IPS-20b (cell line): ENCODE results near the gene SEMA3F.

ENCODE experiments used
- H3K27ac ChIP-seq: one replicate; pipeline ENCODE4 v1.5.1; 2013; ENCODE audit warnings: low read length
- H3K27me3 ChIP-seq: 2 replicates; pipeline ENCODE4 v1.6.1; 2013; ENCODE audit warnings: mild to moderate bottlenecking, low read length, inconsistent platforms; ENCODE audit not compliant: insufficient read depth
- H3K36me3 ChIP-seq: 2 replicates; pipeline ENCODE4 v1.6.1; 2013; ENCODE audit warnings: low read depth, mild to moderate bottlenecking, inconsistent platforms, low read length, moderate library complexity; ENCODE audit not compliant: insufficient read depth
- H3K4me1 ChIP-seq: 2 replicates; pipeline ENCODE4 v1.6.1; 2013; ENCODE audit warnings: mild to moderate bottlenecking, control low read depth, inconsistent platforms, low read length, moderate library complexity; ENCODE audit not compliant: insufficient read depth
- H3K4me3 ChIP-seq: 2 replicates; pipeline ENCODE4 v1.5.1; 2013; ENCODE audit warnings: mild to moderate bottlenecking, low read length, inconsistent platforms
- H3K9ac ChIP-seq: 2 replicates; pipeline ENCODE4 v1.6.1; 2013; ENCODE audit warnings: low read depth, mild to moderate bottlenecking, inconsistent platforms, low read length, moderate library complexity
- H3K9me3 ChIP-seq: 2 replicates; pipeline ENCODE4 v1.6.1; 2013; ENCODE audit warnings: mild to moderate bottlenecking, low read depth, low read length, inconsistent platforms; ENCODE audit not compliant: insufficient read depth

Gene SEMA3F

DNA sequence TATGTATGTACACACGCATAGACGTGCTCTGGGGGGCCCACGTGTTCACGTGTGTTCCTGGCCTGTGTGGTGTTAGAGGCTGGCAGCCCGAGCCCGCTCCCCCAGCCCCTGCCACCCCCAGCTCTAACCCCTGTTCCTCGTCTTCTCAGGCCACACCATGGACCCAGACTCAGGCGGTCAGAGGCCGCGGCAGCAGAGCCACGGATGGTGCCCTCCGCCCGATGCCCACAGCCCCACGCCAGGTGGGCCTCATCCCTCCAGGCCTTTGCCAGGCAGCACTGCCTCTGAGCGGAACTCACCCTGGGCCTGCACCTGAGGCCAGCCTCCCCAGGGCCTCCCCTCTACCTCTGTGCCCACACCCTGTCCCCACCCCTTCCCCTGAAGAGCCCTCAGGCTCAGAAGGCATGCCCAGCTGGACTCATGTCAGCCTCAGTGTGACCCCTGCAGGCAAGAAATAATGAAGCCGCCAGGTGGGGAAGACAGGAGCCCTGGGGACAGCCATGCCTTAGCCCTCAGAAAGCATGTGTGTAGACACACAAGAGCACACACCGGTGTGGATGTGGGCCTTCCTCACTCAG lies 19.9 kb downstream of the SEMA3F start:
- Histone ChIP-seq H3K36me3 (peaks cover 38% of the 10 kb centered on the region), H3K4me1 (no peaks in the 10 kb centered on the region), H3K9ac (no peak overlapping the region), H3K27me3 (no peaks in the 10 kb centered on the region), H3K27ac (no peak overlapping the region), H3K9me3 (no peaks in the 10 kb centered on the region), H3K4me3 (no peak overlapping the region)

DNA sequence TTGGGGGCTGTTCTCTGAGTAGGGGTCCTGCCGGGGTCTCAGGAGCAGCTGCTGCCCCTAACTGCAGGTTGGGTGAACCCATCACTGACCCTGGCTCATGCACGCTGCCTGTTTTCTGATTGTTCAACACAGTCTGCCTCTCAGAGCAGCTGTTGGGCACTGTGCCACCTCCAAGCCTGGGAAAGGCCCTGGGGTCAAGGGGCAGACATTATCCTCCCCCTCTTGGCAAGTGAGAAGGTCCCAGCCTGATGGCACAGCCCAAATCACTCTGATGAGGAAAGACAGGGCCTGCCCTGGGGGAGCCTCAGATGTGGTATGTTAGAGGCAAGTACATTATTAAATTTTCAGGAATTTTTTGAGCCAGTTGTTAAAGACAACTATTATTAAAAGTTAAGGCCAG lies 22.2 kb downstream of the SEMA3F start:
- Histone ChIP-seq H3K27me3 (no peaks in the 10 kb centered on the region), H3K36me3 (peaks cover 38% of the 10 kb centered on the region), H3K27ac (no peak overlapping the region), H3K4me3 (no peak overlapping the region), H3K9ac (no peak overlapping the region), H3K9me3 (no peaks in the 10 kb centered on the region), H3K4me1 (no peaks in the 10 kb centered on the region)

DNA sequence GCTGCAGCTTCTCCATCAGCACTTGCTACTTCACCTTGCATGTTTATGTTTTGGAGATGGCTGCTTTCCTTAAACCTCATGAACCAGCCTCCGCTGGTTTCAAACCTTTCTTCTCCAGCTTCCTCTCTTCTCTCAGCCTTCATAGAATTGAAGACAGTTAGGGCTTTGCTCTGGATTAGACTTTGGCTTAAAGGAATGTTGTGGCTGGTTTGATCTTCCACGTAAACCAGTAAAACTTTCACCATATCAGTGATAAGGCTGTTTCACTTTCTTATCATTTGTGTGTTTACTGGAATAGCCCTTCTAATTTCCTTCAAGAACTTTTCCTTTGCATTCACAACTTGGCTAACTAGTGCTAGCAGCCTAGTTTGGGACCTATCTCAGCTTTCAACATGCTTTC lies 24.6 kb downstream of the SEMA3F start:
- H3K27me3 ChIP-seq: no peaks in the 10 kb centered on the region
- no peak overlapping the region for H3K4me3 ChIP-seq
- H3K9ac ChIP-seq: no peak overlapping the region
- no peak overlapping the region for H3K27ac ChIP-seq
- peaks cover 35% of the 10 kb centered on the region for H3K36me3 ChIP-seq
- H3K9me3 ChIP-seq: no peaks in the 10 kb centered on the region
- no peaks in the 10 kb centered on the region for H3K4me1 ChIP-seq

DNA sequence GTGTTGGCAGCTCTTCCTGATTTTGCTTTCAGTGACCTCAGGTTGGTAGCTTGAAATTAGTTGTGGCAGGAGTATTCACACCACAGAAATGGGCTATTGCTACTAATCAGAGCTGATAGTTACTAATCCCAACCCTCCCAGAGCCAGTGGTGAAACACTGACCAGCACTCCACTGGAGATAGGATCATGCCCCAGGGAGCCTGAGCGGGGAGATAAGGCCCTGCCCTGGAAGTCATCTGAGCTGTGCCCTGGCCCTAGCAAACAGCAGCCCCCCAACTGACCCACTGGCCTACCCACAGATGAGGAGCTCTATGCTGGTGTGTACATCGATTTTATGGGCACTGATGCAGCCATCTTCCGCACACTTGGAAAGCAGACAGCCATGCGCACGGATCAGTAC lies 26.9 kb downstream of the SEMA3F start:
- Histone ChIP-seq H3K9me3 (no peaks in the 10 kb centered on the region), H3K27ac (no peak overlapping the region), H3K4me3 (no peak overlapping the region), H3K27me3 (no peaks in the 10 kb centered on the region), H3K4me1 (no peaks in the 10 kb centered on the region), H3K36me3 (peaks cover 27% of the 10 kb centered on the region), H3K9ac (no peak overlapping the region)

DNA sequence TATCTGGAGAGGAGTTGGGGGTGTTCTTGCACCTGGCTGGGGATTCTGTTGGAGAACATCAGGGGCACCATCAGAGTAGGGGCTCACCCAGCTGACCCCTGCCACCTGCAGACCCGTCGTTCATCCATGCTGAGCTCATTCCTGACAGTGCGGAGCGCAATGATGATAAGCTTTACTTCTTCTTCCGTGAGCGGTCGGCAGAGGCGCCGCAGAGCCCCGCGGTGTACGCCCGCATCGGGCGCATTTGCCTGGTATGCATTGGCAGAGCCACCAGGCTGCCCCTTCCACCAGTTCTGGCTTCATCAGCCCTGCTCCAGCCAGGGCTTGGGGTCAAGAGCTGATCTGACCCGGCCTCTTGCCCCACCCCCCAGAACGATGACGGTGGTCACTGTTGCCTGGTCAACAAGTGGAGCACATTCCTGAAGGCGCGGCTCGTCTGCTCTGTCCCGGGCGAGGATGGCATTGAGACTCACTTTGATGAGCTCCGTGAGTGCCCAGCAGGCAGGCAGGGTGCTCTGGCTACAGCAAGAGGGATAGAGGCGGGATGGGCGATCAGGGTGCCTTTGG lies 27.5 kb downstream of the SEMA3F start:
- H3K9me3 ChIP-seq: no peaks in the 10 kb centered on the region
- no peak overlapping the region for H3K4me3 ChIP-seq
- peaks cover 23% of the 10 kb centered on the region for H3K36me3 ChIP-seq
- no peak overlapping the region for H3K9ac ChIP-seq
- H3K4me1 ChIP-seq: no peaks in the 10 kb centered on the region
- H3K27ac ChIP-seq: no peak overlapping the region
- H3K27me3 ChIP-seq: no peaks in the 10 kb centered on the region

DNA sequence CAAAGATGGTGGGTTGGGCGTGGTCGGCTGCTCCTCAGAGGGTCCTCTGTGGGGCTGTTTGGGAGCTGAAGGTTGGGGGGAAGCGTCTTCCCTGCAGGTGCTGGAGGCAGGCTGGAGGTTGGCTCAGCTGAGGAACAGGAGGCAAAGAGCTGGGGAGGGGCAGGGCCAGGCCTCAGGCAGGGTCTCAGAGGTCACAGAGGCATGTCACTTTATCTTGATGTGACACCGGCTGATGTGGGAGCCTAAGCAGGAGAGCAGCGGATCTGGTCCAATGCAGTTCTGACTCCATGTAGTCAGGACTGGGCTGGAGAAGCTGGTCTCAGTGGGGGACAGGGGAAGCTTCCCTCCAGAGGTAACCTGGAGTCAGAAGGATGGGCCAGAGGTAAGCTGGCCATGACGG lies 28.6 kb downstream of the SEMA3F start:
- Histone ChIP-seq H3K27me3 (no peaks in the 10 kb centered on the region), H3K9me3 (no peaks in the 10 kb centered on the region), H3K4me1 (no peaks in the 10 kb centered on the region), H3K36me3 (peaks cover 23% of the 10 kb centered on the region), H3K27ac (no peak overlapping the region), H3K9ac (no peak overlapping the region), H3K4me3 (no peak overlapping the region)

DNA sequence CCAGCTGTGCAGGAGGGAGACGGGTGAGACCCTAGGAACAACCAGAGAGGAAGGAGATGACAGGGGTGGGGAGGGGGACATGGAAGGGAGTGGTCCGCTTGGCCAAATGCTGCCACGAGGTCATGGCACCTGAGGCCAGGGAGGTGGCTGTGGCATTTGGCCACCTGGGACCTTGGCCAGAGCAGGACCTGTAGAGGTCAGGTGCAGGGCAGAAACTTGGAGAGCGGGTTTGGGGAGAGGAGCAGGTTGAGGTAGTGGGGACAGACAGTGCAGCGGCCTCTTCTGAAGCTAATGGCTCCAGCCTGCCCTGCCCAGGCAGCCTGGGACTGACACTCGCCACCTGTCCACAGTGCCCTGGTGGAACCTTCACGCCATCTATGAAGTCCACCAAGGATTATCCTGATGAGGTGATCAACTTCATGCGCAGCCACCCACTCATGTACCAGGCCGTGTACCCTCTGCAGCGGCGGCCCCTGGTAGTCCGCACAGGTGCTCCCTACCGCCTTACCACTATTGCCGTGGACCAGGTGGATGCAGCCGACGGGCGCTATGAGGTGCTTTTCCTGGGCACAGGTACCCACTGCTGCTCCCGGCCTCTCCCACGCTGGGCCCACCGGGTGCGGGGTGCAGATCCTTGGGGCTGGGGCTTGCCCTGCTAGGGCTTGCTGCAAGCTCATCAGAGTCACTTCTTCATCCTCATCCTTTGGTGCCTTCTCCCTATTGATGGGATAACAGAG lies 29.3 kb downstream of the SEMA3F start:
- H3K27ac ChIP-seq: no peak overlapping the region
- no peak overlapping the region for H3K9ac ChIP-seq

DNA sequence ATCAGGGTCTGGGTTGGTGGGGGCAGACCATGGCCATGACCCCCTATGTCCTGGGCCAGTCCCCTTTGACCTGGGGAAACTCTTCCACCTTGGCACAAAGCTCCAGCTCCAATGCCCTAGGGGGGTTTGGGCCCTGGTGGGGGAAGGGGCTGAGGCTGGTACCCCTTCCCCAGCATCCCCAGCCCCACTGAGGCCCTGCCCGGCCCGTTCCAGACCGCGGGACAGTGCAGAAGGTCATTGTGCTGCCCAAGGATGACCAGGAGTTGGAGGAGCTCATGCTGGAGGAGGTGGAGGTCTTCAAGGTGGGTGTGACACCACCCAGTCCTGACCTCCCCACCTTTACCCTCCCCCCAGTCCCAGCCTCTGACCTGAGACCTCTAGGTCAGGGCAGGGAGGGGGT lies 30.1 kb downstream of the SEMA3F start:
- Histone ChIP-seq H3K9ac (no peak overlapping the region), H3K4me3 (no peak overlapping the region), H3K4me1 (no peaks in the 10 kb centered on the region; the same call in 1 of the 2 replicates), H3K27ac (no peak overlapping the region), H3K9me3 (no peaks in the 10 kb centered on the region), H3K27me3 (no peaks in the 10 kb centered on the region), H3K36me3 (peaks cover 23% of the 10 kb centered on the region)

More for the DNA sequence above, 29.3 kb downstream of the SEMA3F start:
- Histone ChIP-seq H3K36me3 (peaks cover 23% of the 10 kb centered on the region), H3K4me3 (no peak overlapping the region), H3K9me3 (no peaks in the 10 kb centered on the region), H3K4me1 (no peaks in the 10 kb centered on the region; the same call in 1 of the 2 replicates), H3K27me3 (no peaks in the 10 kb centered on the region)

DNA sequence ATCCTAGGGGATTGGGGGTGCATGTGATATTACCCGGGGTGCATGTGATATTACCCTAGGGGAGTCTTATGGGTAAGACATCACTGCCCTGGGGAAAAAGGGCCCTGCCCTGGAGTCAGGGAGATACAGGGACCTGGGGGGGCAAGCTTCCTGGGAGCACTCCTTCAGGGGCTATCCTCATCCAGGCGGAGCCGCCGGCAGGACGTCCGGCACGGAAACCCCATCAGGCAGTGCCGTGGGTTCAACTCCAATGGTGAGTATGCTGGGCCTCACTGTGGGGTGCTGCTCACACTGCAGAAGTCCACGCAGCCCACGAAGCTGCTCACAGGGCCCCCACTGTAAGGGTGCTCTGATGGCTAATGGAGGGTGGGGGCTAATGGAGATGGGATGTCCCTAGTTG lies 31.0 kb downstream of the SEMA3F start:
- Histone ChIP-seq H3K27me3 (no peaks in the 10 kb centered on the region), H3K27ac (no peak overlapping the region), H3K9ac (no peak overlapping the region), H3K4me3 (no peak overlapping the region), H3K4me1 (no peaks in the 10 kb centered on the region; the same call in 1 of the 2 replicates), H3K9me3 (no peaks in the 10 kb centered on the region), H3K36me3 (peaks cover 23% of the 10 kb centered on the region)

DNA sequence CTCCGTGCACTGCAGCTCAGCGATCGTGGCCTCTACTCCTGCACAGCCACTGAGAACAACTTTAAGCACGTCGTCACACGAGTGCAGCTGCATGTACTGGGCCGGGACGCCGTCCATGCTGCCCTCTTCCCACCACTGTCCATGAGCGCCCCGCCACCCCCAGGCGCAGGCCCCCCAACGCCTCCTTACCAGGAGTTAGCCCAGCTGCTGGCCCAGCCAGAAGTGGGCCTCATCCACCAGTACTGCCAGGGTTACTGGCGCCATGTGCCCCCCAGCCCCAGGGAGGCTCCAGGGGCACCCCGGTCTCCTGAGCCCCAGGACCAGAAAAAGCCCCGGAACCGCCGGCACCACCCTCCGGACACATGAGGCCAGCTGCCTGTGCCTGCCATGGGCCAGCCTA lies 32.6 kb downstream of the SEMA3F start:
- H3K9me3 ChIP-seq: no peaks in the 10 kb centered on the region
- H3K27me3 ChIP-seq: no peaks in the 10 kb centered on the region
- H3K27ac ChIP-seq: no peak overlapping the region
- H3K36me3 ChIP-seq: peaks cover 23% of the 10 kb centered on the region
- no peak overlapping the region for H3K4me3 ChIP-seq
- H3K4me1 ChIP-seq: no peaks in the 10 kb centered on the region; the same call in 1 of the 2 replicates
- H3K9ac ChIP-seq: no peak overlapping the region

DNA sequence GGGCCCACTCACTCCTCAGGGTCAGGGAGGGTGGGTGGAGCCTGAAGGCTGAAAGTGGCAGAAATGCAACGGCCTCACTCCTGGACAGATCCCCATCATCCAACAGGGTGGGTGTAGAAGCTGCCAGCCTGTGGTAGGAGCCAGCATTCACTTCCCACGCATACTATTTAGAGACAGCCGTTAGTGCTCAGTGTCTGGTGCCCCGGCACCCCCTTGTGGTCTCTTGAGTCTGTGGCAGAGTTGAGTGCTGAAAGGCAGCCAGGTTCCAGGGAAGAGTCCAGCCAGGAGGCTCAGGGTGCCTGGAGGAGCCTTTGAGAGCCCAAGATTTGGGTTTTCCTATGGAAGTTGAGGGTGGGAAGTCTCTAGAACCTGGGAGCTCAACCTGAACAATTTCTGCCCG lies 34.1 kb downstream of the SEMA3F start:
- Histone ChIP-seq H3K4me1 (no peaks in the 10 kb centered on the region; the same call in 1 of the 2 replicates), H3K27ac (no peak overlapping the region), H3K9ac (no peak overlapping the region), H3K4me3 (no peak overlapping the region), H3K27me3 (peaks cover 9% of the 10 kb centered on the region), H3K9me3 (no peaks in the 10 kb centered on the region), H3K36me3 (peaks cover 14% of the 10 kb centered on the region)

DNA sequence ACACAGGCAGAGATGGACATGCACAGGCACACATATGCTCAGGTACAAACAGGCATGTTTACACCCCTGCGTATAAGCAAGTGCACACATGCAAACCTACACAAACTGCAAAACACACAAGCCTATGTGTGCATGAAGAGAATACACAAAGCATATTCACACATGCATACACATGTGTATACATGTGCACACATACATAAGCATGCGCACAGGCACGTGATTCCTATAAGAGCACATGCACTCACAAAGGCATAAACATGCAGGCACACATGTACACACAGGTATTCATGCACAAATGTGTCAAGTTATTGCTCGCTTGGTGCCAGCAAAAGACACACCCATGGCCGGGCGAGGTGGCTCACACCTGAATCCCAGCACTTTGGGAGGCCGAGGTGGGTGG lies 34.9 kb downstream of the SEMA3F start:
- Histone ChIP-seq H3K9ac (no peak overlapping the region), H3K4me1 (no peaks in the 10 kb centered on the region; the same call in 1 of the 2 replicates), H3K9me3 (no peaks in the 10 kb centered on the region), H3K4me3 (no peak overlapping the region), H3K27ac (no peak overlapping the region), H3K36me3 (peaks cover 14% of the 10 kb centered on the region), H3K27me3 (peaks cover 14% of the 10 kb centered on the region)
